ENCODE measurements around the gene RIPOR3. TPM values are rescaled to one million over a fixed set of nuclear protein-coding genes. Genes with fewer than 3 reads are reported as not detected.
A peak's percentile ranks its signal among the peaks of the same experiment; 100 is the strongest.

The RIPOR3 gene
- total RNA-seq, 1 experiment from 2014 or later = 0.46 TPM

DNA sequence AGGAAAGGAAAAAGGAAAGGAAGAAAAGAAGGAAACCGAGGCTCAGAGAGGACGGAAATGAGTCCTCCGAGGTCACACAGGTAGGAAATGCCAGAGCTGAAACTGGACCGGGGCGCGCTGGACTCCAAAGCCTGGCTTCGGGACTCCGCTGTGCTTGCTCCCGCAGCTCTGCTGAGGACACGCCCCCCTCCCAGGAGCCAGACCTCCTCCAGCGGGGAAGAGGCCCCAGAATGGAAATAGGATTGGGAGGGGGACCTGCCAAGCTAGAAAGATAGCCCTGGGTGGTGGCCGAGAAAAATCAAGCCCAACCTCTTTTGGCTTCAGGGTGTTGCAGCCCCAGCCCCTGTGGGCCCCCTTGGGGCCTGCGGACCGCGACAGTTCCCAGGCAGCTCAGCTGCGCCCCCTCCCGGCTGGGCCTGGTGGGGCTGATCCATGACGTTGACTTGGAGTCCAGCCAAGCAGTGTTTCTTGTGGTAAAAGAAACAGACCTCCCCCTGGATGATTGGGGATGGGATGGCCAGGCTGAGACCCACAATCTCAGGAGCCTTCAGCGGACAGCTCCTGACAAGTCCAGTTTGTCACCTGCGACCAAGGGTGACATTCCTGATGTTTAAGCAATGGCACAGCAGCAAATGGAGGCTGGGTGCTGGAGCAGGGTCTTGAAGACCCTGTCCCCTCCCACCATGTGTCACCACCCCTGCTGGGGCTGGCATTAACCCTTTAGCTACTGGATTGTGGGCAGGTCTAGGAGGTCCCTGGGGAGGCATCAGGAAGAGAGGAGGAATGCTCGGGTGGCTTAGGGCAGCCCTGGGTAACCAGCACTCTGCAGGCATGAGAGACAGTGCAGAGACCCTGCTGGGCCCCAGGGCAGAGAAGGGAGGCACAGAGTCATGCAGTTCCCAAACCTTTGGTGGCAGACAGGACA is 55.4 kb downstream of the RIPOR3 start:
- Histone ChIP-seq H3K14ac (ENCODE audit: insufficient read depth, low read length) (peak overlapping the region; percentile 9; the same call in 1 of the 2 replicates), H2BK15ac (ENCODE audit: low read depth, low read length) (no peak overlapping the region), H3K56ac (ENCODE audit: insufficient read length, low read depth, low read length) (no peak overlapping the region), H4K5ac (ENCODE audit: insufficient read length, low read depth, low read length) (no peak overlapping the region), H3K79me2 (ENCODE audit: insufficient read depth, low read length) (no peaks in the 10 kb centered on the region), H3K79me1 (ENCODE audit: insufficient read depth, low read depth, low read length, poor library complexity, severe bottlenecking) (no peaks in the 10 kb centered on the region), H4K91ac (ENCODE audit: insufficient read length, low read depth, low read length) (no peak overlapping the region), H3K18ac (ENCODE audit: insufficient read length, low read depth, low read length) (peak overlapping the region; percentile 61), H4K8ac (replicated peaks; ENCODE audit: insufficient read length, low read depth, low read length) (no peak overlapping the region), H2BK20ac (ENCODE audit: low read depth, low read length, poor library complexity, severe bottlenecking) (no peak overlapping the region), H3K4me2 (ENCODE audit: insufficient read depth, insufficient read length, low read length) (no peak overlapping the region), H4K20me1 (ENCODE audit: control insufficient read depth, insufficient read depth, insufficient read length) (no peaks in the 10 kb centered on the region), H3K9me3 (ENCODE audit: control insufficient read depth, low read depth, low read length) (no peaks in the 10 kb centered on the region), H3K27me3 (ENCODE audit: insufficient read depth, low read length) (no peaks in the 10 kb centered on the region), H2BK120ac (ENCODE audit: low read depth, low read length, poor library complexity, severe bottlenecking) (no peak overlapping the region), H2BK12ac (ENCODE audit: insufficient read length, low read depth, low read length) (no peak overlapping the region), H3T11ph (ENCODE audit: low read length) (no peak overlapping the region), H2AK5ac (ENCODE audit: insufficient read length, low read length) (no peak overlapping the region), H2BK5ac (ENCODE audit: insufficient read length, low read length) (no peak overlapping the region), H3K27ac (ENCODE audit: insufficient read length, low read depth, low read length) (no peak overlapping the region), H3K9ac (ENCODE audit: extremely low read depth, insufficient read length, low read length) (no peak overlapping the region), H3K4ac (ENCODE audit: low read depth, low read length) (no peak overlapping the region), H3K23ac (ENCODE audit: insufficient read length, low read depth, low read length) (no peak overlapping the region), H3K4me1 (ENCODE audit: insufficient read depth, low read length) (peaks cover 11% of the 10 kb centered on the region; the same call in 1 of the 2 replicates), H3K23me2 (ENCODE audit: insufficient read length, low read depth, low read length, poor library complexity, severe bottlenecking) (no peaks in the 10 kb centered on the region), H2AFZ (ENCODE audit: low read length) (no peak overlapping the region)
- Mint-ChIP-seq H3K27ac (peak overlapping the region; percentile 29 to 88 (median 62); a peak in 4 of 7 replicates), H3K9me3 (no peaks in the 10 kb centered on the region), H3K36me3 (ENCODE audit: insufficient read depth in 1 of 3, low read depth in 3 of 3) (no peaks in the 10 kb centered on the region; a peak in 1 of 7 replicates), H3K4me1 (peaks cover 37 to 50% of the 10 kb centered on the region in 2 experiments), H3K4me3 (peak overlapping the region in 1 of 2 experiments; percentile 62; a peak in 2 of 5 replicates), H3K27me3 (ENCODE audit: low read depth) (peaks cover 6% of the 10 kb centered on the region; the same call in 1 of the 2 replicates)
- WGBS (ENCODE audit: extremely low coverage, insufficient read length, low lambda C conversion rate) = no CpG with 5 or more reads among the region's 21 CpGs
- peak; percentile 94 for DNase-seq
- TF ChIP-seq, protein P1, sequence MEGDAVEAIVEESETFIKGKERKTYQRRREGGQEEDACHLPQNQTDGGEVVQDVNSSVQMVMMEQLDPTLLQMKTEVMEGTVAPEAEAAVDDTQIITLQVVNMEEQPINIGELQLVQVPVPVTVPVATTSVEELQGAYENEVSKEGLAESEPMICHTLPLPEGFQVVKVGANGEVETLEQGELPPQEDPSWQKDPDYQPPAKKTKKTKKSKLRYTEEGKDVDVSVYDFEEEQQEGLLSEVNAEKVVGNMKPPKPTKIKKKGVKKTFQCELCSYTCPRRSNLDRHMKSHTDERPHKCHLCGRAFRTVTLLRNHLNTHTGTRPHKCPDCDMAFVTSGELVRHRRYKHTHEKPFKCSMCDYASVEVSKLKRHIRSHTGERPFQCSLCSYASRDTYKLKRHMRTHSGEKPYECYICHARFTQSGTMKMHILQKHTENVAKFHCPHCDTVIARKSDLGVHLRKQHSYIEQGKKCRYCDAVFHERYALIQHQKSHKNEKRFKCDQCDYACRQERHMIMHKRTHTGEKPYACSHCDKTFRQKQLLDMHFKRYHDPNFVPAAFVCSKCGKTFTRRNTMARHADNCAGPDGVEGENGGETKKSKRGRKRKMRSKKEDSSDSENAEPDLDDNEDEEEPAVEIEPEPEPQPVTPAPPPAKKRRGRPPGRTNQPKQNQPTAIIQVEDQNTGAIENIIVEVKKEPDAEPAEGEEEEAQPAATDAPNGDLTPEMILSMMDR (conservative IDR thresholded peaks at IDR 0.05) = peak; percentile 99
